ENCODE measurements around the gene HERC5.
A peak's percentile ranks its signal among the peaks of the same experiment; 100 is the strongest.

HERC5 gene

DNA sequence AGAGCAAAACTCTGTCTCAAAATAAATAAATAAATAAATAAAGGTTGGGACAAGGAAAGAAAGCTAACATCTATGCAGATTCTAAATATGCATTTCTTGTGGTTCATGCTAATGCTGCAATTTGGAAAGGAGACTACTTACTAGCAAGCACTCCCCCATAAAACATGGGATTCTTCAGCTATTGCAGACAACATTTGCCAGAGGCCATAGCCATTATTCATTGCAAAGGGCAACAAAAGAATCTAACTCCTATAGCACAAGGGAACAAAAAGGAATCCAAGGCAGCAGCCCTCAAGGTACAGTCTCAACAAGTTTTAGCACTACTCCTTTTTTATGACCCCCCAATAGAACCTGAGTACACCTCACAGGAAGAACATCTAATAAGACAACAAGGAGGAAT lies 8.0 kb upstream of the HERC5 start:
- DNase-seq = no peak

DNA sequence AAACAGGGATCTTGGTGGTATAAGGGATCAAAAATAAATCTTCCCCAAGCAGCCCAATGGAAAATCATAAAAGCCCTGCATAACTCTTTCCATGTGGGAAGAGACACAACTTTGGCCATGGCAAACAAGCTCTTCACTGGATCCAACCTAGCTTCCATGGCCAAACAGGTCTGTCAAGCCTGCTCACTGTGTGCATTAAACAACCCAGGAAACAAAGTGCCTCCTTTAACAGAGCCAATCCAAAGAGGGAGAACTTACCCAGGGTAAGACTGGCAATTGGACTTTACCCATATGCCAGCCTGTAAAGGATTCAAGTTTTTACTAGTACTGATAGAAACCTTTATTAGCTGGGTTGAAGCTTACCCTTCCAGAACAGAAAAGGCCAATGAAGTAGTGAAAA lies 7.6 kb upstream of the HERC5 start:
- DNase-seq = no peak

DNA sequence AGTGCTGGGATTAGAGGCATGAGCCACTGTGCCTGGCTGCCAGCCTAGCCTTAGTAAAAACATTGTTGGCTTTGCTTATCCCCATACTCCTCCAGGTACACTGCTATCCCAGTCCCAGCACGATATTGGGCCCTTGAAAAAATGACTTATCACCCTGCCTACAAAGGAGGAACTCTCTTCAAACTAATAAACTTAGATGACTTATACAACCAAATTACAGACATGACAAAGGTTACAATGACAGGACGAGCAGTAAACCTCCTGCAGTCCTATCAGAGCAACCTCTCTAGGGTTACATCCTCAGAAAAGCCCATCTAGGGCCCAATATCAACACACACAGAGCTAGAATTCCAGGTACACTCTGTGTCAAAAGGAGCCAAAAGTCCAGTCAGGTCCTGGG lies 5.7 kb upstream of the HERC5 start:
- no peak for DNase-seq

DNA sequence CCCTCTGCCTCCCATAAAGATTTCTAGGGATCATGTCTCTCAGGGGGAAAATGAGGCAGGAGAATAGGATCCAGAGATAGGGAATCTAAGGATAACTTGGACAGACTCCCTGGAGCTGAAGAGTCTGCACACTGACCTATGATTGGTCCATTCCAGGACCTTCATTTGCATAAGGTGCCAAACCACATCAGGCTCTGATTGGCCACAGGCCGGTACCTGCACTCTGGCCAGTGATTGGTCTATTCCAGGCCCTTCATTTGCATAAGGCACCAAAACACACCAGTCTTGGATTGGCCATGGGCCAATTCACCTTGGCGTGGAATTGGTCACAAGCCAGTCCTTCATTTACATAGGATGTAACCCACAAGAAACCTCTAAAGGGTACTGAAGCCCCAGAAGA lies 4.0 kb upstream of the HERC5 start:
- no peak for DNase-seq

DNA sequence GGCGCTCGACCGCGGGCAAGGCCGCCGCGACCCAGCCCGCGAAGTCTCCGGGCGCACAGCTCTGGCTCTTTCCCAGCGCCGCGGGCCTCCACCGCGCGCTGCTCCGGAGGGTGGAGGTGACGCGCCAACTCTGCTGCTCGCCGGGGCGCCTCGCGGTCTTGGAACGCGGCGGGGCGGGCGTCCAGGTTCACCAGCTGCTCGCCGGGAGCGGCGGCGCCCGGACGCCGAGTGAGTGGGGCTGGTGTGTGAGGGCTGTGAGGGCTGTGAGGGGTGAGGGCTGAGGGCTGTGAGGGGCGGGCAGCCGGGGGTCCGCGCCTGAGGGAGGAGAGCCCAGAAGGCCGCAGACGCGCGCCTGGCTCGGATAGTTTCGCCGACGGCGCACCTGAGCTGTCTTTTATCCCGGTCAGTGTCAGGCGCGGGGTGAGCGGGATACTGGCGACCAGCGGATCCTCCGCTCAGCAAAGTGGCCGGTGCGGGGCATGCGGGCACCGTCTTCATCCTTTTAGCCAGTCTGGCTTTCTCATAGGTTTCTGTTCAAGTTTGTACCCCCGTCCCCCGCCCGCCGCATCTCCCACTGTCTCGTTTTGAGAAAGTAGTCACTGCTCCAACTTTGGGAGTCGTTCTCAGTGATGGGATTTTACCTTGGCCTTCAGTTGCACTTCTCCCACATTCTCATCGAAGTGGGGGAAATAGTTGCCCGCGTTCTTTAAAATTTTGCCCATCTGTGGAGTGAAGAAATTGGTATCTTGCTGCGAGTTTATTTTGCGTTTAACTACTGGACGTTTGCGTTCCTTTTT lies 586 bp downstream of the HERC5 start:
- no peak for DNase-seq

DNA sequence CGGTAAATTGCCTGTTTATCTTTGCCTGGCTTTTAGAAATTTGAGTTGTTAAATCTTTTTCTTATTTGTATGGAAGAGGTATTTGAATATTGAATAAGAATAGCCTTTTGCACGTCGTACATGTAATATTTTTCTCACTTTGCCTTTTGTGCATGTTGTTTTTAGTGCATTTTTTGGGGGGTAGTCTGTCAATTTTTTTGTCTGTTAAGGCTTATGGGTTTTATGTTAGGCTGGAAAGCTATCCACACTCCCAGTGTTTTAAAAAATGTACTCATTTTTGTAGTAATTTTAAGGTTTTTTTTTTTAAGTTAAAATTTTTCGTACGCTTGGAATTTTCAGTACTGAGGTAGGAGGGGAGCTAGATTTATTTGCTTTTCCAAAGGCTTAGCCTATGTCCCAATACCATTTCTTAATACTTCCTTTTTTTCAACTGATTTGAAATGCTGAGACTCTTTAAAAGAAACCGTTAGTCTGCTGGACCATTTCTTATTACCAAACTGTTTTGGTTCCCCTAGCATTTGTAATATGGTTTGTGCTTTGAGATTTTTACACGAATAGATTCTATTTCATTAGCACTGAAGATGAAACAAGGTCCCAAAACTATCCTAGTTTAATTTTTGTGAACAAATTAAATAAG lies 1.3 kb downstream of the HERC5 start:
- DNase-seq = no peak

DNA sequence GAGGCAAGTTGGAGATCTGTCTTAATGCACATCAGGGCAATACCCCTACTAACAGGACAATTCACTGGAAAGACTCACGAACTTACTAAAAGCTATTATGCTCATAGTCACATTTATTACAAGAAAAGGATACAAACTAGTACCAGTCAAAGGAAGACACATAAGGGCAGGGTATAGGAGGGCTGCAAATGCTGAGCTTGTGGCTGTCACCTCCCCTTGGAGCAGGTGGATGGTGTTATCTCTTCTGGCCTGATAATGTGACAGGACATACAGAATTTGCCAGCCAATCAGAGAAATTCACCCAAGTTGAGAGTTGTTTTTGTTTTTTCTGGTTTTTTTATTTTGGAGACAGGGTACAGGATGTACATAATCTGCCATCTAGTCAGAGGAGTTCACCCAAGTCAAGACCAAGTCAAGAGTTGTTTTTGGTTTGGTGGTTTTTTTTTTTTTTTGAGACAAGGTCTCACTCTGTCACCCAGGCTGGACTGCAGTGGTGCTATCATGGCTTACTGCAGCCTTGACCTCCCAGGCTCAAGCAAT lies 8.8 kb downstream of the HERC5 start:
- DNase-seq = no peak

DNA sequence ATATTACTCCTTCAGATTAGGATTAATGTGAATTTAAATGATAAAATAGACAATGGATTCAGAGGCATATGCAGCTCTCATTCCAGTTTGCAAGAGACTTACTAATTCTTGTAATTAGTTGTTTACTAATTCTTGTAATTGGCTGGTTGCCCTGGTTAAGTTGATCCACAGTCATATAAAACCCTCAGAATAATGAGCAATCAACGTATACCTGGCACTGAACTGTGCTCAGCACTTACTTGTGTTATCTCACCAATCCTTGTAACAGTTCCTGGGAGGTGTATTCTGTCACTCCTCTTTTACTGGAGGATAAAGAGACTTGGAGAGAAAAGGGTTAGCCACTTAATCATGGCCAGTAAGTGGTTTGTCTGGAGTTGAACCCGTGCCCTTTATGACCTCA lies 10.5 kb downstream of the HERC5 start:
- DNase-seq = no peak

DNA sequence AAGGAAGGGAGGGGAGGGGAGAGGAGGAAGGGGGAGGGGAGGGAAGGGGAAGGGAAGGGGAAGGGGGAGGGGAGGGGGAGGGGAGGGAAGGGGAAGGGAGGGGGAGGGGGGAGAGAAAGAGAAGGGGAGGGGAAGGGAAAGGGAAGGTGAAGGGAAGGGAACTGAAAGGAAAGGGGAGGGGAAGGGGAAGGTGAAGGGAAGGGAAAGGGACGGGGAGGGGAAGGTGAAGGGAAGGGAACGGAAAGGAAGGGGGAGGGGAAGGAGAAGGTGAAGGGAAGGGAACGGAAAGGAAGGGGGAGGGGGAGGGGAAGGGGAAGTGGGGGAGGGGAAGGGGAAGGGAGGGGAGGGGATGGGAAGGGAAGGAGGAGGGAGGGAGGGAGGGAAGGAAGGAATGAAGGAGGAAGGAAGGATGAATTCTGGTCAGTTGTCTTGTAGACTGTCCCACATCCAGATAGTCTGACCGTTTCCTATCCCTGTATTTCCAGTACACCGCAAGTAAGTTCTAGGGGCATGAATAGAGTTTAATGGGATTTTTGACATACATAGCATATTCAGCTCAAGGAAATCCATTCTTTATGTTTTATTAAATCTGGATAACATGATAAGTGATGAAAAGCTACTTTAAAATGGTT lies 20.4 kb downstream of the HERC5 start:
- no peak for DNase-seq

DNA sequence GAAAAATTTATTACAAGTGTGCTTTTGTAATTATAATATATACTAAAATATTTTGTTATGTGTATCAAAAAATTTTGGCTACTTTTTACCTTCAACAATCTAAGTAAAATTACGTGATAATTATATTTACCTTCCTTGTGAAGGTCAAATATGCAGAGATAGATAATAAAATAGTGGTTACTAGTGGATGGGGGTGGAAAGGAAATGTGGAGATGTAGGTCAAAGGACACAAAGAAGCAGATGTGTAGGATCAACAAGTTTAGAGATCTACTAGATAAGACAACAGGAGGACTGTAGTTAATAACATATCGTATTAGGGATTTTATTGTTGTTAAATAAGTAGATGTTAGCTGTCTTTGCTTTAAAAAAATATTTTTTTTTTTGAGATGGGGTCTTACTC lies 21.3 kb downstream of the HERC5 start:
- no peak for DNase-seq

DNA sequence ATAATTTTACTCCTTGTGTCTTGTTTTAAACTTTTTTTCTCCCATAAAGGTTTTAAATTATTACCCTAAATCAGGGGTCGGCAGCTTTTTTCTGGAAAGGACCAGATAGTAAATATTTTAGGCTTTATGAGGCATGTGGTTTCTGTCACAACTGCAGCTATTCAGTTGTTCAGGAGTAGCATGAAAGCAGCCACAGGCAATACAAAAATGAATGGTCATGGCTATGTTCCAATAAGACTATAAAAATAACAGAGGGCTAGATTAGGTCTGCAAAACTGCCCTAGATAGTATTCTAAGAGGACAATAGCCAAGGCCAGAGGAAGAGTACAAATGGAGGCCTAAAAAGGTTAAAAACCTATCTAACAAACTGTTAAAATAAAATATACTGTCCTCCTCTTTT lies 24.6 kb downstream of the HERC5 start:
- no peak for DNase-seq

DNA sequence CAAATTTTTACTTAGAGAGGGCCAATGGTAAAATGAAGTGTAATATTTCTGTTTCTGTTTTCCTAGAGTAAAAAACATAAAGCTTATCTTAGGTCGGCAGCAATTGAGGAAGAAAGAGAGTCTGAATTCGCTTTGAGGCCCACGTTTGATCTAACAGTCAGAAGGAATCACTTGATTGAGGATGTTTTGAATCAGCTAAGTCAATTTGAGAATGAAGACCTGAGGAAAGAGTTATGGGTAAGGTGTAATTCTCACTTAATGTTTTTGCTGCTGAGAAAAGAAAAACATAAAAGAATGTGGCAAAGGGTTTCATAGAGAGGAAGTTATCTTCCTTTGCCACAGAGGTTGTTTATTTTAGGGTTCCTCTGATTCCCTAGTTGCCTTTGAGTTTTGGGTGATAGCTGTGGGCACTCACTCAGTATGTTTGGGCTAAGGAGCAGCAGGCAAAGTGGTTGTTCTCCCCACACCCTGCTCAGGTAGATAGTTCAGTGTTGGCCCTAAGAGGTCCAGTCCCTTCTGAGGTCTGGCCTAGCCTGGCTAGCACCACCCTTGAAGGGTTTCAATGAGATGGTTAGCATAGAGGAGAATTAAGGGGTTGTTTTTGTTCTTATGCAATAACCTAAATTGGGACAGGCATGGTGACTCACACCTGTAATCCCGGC lies 32.3 kb downstream of the HERC5 start:
- DNase-seq = no peak

DNA sequence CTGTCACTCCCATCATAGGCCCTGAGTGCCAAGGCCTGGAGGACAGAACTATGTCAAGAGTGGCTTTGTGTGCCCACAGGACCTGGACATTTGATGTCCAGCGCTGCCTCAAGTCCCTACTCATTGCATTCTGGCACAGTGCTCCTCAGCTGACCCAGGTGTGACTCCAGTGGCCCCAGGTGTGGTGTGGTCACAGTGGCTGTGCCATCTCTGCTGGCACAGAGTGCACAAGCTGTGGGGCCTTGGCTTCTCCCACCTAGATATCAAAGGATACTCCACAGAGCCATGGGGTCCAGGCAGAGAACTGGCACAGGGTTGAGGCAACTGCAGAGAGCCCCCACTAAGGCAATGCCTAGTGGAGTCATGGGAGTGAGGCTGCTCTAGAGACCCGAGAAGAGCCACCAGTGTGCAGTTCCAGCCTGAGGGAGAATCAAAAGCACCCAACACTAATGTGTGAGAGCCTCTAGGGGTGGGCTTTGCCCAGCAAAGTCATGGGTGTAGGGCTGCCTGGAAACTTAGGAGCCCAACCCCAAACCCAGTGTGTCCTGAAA lies 41.0 kb downstream of the HERC5 start:
- DNase-seq = no peak

DNA sequence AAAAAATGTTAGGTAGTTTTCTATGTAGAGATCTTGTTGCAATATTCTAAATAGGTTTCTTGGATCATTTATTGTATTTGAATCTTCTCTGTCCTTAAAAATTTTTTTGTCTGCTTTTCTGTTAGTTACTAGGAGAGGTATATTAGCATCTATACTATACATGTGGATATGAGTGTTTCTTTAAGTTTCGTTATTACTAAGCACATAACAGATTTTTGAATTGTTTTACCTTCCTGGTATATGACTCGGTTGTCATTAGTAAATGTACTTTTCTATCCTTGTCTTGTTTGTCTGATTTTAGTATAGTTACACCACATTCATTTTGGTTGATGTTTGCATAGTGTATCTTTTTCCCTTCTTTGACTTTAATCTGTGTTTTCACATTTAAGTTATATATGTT lies 46.4 kb downstream of the HERC5 start:
- no peak for DNase-seq

DNA sequence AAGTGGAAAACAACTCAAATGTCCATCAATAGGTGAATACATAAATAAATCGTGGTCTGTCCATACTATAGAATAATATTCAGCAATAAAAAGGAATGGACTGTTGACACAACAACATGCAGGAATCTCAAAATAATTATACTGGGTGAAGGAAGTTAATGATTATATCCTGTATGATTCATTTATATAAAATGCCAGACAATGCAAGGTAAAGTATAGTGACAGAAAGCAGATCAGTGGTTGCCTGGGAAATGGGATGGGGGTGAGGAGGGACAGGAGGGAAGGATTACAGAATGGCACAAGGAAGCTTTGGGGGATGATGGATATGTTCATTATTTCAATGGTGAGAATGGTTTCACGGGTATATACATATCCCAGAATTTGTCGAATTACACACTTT lies 54.3 kb downstream of the HERC5 start:
- DNase-seq = no peak

DNA sequence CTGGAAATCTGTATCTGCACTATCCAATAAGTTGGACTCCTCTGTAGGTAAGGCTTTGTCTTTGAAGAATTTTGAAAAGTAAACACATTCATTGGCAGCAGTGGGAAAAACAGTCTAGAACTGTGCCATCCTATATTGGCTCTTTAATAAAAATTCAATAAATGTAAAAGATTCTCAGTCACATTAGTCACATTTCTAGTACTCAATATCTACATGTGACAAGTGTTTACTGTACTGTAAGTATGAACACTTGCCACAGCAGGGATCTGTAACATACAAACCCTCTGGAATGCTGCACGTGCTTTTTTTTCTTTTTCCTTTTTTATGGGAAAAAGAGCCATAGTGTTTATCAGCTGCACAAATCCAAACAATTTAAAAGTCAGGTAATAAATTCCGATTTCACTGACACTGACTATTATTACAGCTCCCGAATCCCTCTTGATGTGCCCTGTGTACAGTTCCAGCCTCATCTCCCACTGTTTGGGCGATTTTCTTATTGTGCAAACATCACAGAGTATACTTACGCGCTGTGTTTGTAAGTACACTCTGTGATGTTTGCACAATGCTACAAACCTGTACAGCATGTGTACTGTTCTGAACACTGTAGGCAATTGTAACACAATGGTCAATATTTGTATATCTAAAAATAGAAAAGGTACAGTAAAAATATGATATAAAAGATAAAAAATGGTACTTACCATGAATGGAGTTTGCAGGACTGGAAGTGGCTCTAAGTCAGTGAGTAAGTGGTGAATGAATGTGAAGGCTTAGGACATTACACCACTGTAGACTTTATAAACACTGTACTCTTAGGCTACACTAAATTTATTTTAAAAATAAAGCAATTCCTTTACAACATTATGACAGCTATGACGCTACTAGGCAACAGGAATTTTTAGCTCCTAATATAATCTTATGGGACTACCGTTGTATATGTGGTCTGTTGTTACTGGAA lies 57.9 kb downstream of the HERC5 start:
- no peak for DNase-seq

DNA sequence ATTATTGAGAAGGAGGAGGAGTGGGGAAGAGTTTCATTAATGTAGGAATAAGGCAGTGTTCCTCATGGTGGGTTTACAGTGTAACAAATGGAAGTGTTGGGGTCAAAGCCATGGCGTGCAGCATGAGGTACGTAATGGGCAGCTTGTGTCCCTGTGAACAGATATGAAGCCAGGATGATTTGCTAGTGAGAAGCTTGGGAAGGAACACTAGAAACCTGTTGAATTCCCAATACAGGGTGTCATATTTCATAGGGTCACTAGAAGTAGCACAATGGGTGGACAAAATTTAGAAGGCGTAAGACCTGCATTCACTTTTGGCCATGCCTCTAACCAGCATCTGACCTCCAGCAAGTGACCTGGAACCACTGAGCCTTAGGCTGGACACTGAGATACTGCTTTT lies 59.8 kb downstream of the HERC5 start:
- no peak for DNase-seq

DNA sequence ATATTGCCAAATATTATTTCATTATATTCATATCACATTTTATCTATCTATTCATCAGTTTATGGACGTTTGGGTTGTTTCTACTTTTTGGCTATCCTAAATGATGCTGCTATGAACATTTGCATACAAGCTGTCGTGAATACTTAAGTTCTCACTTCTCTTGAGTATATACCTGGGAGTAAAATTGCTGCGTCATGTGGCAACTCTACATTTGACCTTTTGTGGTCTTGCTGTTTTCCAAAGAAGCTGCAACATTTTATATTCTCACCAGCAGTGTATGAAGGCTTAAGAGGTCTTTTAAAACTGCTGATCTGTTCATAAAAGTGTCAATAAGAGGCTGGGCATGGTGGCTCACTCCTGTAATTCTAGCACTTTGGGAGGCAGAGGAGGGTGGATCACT lies 60.9 kb downstream of the HERC5 start:
- no peak for DNase-seq

DNA sequence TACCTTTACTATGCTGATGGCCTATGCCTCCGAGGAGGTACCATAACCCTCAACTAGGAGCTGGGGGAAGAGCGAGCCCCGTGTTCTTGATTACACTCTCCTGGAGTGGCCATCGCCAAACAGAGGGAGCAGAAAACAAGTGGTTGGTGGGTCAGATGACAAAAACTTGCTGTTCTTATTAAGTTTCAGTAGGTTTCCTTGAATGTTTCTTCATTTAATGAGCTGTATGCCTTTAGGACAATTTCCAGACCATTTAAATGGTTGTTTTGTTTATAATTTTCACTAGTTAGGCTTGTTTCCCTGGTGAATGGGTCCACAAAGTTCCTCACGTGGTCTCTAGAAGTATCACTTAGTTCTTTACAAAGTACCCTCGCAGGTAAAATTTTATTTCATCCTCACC lies 62.0 kb downstream of the HERC5 start:
- no peak for DNase-seq

DNA sequence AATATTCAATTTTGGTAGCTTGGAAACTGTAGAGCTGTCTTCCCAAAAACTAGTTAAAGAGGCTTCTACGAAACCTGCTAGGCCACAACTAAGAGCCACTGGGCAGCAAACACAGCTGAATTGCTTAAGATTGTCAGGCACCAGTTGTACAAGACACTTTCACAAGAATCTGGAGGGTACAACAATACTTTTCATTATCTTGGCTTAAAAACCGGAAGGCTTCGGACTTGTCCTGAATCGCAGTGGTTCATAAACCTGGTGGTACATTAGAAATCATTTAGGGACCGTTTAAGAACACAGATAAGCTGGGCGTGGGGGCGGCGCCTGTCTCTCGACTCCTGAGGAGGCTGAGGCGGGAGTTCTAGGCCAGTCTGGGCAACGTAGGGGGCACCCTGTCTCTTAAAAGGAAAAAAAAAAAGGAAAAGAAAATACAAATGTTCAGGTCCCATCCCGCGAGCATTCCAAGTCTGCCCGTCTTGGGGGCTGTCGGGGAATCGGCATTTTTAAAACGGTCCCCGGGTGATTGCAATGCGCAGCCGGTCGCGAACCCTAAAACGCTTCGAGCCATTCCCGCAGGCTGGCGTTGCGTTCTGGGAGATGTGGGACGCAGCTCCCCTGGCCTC lies 65.9 kb downstream of the HERC5 start:
- no peak for DNase-seq

DNA sequence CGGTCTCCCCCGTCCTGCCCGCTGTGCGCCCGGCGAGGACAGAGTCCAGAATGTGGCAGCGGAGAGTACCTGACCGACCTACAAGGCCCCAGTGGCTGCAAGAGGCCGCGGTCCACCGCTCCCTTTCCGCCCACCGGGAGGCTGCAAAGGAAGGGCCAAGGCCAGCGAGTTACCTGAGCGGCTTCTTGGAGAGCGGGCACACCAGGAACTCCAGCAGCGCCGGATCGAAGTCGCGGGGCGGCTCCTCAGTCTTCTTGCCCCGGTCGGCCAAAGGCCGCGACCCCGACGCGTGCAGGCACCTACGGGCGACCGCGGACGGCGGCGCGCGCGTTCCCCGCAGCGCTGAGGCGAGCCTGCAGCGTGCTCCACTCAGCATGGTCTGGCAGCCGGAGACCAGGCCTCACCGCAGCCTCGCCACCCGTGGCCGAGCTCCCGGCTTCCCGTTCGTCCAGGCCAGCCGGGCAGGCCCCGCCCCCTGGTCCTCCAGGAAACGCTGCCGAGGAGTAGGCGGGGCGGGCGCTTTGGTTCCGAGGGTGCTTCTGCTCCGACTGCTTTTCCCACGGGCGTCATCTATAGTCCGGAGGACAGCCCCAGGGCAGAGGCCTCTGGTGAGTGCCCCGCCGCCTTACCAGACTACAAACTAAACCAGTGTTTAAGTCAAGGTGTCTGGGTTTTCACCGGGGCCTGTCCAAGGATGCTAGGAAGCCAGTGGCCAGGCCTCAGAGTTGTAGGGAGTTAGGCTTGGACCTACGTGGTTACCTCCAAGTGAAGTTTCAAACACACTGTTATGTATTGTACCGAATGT lies 66.6 kb downstream of the HERC5 start, which contains the start of gene PYURF:
TSS of gene PYURF (minus strand) at position 452 of the 805 bp plus-strand sequence. CDS start at position 376, 76 bp downstream.
- peak; percentile 79 for DNase-seq
